GM18511 (cell line): ENCODE results near the gene HERPUD2.
"Not testable (repeated sequence)": the region's sequence is repeated elsewhere in the genome, so short reads cannot be mapped to it uniquely, and the experiment has no call there.

Source experiments
- ATAC-seq: cut with Tn5 transposase; IDR thresholded peaks from one replicate; pipeline ENCODE4 v1.9.1; 2021; ENCODE audit warnings: mild to moderate bottlenecking, moderate library complexity; ENCODE audit not compliant: unreplicated experiment

HERPUD2 gene

DNA sequence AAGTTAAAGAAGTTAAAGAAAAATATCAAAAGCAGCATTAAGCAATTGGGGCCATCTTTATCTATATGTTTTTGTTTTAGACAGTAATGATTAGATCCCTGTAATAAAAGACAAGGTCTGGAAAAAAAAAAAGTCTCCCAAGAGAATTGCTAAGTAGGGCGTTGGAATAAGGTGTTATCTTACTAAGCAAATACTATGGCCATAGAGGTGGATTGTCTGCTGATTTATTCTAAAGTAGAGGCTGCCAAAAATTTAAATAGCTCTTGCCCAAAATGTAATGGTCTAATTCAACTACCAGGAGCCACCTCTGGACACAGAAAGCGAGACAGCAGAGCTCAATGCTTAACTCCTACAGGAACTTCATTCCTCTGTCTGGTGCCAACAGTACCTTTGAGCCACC lies 71.6 kb downstream of the HERPUD2 start:
- ATAC-seq = no peak

DNA sequence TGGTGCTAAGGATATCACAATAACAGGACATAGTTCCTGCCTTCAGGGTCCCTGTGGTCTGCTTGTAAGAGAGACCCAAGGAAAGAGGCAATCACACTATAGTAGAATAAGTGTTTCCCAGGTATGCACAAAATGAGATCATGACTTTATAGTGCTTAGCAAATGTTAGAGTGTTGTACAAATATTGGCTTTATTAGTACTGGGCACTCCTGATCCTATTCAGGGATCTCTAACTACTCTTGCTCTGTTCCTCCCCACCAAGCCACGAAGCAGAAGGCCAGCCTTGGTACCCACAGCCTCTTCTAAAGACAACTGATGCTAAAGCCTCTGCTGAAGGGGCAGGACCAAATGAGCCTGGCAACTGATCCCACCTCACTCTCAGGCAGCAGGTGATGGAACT lies 75.1 kb downstream of the HERPUD2 start:
- no peak for ATAC-seq

DNA sequence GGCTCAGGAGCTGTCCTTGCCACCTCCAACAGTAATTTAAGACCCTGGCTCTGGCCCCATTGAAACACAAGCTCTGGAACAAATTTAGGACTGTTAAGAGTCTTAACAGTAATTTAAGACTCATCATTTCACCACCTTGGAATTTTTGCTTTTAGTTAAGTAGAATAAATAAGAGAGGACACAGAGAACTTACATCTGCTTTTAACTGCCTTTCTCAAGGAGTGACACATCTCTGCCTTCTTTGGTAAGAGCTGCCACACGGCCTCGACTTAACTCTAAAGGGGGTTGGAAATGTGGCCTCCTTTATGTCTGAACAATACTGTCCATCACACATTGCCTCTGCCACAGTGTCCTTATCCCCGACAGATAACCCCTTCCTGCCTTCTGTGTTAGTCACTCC lies 77.9 kb downstream of the HERPUD2 start:
- ATAC-seq = no peak

DNA sequence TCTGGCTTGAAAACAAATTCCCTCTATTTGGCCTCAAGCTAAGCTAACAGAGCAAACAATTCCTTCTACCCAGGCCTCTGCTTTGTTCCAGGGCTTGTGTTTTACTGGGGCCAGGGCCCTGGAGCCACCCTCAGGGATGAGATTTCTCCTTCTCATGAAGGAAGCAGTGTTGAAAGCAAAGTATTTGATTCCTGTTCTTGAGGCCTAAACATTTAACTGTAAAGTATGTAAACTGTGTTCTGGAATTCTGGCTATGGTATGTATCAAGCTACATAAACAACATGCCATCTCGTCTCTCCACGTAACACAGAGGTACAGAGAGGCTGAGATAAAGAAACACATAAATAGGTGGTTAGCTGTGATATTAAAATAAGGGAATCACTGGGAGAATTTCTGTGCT lies 81.8 kb downstream of the HERPUD2 start:
- ATAC-seq = no peak

DNA sequence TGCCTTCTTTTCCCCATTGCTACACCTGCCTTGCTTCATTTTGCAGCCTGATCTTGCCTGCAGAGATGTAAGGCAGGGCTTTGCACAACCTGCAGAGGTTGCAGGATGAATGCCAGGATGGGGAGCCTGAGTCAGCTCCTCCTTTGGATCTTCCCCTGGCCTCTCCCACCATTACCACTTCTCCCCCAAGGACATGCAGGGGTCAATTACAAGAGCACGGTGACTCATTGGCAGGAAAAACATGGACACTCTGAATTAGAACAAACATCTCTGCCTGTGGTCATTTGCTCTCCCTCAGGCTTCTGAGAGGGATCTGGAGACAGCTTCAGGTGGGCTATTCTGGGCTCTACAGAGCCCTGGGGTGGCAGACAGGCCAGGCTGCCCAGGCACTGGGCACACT lies 89.2 kb downstream of the HERPUD2 start:
- no peak for ATAC-seq

DNA sequence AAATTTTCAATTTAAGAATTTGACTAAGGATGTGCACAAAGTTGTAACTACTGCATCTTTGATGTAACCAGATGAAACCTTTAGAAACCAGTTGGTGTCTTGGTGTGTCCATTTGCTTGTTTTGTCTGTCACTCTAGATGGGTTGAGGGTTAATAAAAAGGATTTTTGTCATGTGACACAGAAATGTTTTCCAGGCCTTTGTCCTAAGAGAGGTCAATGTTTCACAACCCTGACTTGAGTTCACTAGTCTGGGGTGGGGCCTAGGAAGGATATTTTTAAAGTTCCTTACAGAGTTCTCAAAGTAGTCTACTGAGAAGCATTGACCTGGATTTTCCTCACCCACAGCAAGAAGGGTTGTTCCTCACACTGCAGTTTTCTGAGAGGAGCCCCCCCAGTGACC lies 90.3 kb downstream of the HERPUD2 start:
- ATAC-seq = no peak

DNA sequence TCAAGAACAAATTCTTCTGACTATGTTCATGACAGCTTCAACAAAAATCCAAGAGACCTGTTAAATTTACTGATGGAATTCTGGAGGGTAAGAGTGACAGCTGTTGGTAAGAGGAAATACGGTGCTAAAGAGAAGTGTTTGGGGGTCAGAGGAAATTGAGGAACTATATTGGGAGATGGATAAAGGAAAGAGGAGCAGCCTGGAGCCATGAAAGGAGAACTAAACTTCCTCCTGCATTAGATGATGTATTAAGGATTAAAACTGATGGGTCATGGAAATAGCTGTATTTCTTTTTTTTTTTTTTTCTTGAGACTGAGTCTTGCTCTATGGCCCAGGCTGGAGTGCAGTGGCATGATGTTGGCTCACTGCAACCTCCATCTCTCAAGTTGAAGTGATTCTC lies 95.3 kb downstream of the HERPUD2 start:
- no peak for ATAC-seq

DNA sequence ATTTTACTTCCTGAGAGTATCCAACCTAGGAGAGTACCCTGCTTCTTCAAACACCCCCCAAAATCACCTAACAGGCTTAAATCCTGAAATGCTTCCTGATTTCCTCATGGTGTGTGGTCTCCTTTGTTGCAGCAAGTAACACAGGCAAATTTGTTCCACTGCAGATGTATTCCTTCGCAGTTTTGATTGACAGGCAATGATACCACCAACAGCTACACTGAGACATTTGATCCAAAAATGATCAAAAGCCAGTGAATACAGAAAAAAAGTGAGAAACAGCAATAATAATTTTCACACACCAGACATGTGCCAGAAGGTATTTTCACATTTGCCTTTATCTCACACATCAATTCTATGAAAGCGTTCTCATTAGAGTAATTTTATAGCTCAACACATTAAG lies 95.9 kb downstream of the HERPUD2 start:
- ATAC-seq = no peak

DNA sequence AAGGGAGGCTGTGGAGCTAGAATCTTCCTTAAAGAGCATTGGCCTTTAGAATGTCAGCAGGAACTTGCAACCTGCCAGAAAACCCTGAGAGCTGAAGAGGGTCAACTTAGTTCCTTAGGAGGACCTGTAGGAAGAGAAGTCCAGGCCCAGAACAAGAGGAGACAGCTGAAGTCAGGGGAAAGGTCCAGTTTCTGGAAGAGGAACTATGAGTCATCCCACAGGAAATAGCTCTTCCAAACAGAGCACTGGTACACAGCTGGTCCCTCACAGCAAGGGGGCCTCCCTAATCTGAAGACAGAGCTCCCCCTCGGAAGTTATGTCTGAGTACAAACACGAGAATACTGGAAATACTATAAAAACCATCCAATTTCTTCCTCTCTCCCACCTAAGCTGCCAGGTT lies 98.9 kb downstream of the HERPUD2 start:
- no peak for ATAC-seq

DNA sequence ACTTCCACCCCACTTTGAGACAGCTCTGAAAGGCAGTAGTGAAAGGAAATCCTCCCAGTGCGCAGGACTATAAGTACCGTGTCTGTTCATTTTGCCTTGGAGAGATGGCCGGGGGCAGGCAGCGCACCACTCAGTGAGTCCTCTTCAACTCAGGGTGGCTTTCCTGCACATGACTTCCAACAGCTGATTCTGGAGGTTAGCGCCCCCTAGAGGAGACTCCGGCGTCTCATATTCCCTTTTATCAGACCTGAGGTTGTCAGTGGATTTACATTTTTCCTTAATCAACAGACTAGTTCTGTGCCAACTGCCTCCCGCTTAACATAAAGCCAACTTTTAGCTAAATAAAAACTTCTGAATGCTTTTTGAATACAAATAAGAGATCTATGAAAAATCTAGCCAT lies 101.0 kb downstream of the HERPUD2 start:
- ATAC-seq = no peak

DNA sequence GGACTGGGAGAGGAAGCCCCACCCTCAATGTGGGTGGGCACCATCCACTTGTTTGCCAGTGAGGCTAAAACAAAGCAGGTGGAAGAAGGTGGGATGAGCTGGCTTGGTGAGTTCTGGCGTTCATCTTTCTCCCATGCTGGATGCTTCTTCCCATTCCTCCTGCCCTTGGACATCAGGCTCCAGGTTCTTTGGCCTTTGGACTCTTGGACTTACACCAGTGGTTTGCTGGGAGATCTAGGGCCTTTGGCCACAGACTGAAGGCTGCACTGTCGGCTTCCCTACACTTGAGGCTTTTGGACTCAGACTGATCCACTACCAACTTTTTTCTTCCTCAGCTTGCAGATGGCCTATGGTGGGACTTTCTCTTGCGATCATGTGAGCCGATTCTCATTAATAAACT lies 106.3 kb downstream of the HERPUD2 start:
- ATAC-seq = no peak

DNA sequence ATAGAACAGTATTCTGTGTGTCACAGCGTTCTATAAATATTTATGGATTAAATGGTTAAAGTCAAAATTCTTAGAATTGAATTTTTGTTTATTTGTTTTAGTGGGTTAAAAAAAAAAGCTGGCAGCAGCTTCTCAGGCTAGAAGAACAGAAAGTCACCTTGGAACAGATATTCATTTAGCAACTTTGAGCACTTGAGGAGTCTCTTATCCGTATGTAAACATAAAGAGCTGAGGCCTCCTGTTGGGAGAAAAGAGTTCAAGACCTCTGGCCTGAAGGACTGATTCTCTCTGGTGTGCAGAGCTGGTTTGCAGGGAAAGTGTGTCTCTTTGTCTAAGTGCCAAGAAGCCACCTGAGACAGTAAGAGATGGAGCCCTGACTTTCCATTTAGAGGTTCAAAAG lies 109.9 kb downstream of the HERPUD2 start:
- no peak for ATAC-seq

DNA sequence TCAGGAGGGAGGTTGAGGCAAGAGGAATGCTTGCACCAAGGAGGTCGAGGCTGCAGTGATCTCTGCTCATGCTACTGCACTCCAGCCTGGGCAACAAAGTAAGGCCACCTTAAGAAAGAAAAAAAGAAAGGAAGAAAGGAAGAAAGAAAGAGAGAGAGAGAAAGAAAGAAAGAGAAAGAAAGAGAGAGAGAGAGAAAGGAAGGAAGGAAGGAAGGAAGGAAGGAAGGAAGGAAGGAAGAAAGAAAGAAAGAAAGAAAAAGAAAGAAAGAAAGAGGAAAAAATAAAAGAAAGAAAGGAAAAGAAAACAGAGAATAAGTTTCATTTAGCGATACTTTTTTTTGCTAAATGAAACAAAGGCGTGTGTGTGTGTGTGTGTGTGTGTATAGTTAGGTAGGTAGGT lies 110.4 kb downstream of the HERPUD2 start:
- not testable (repeated sequence) for ATAC-seq
